ENCODE results near the gene LAIR1.
"Not testable (repeated sequence)": the region's sequence is repeated elsewhere in the genome, so short reads cannot be mapped to it uniquely, and the experiment has no call there.

Gene LAIR1

DNA sequence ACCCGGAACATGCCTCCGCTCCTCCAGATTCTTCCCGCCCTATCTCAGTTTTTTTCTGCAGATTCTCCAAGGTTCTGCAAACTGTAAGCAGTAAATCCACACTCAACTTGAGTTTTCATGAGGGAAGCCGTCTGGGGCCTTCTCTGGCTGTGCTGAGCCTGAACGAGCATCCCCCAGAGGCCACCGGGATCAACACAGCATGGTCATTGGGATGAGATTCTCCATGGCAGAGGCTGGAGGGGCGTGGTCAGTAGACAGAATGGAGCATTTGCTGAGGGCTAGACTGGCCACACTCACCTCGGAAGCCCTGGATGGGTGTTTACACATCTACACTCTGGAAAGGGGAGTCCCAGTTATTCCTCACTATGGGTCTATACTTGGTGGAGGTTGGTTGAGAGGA lies 23.4 kb downstream of the LAIR1 start:
- no peak for DNase-seq (ENCODE audit: low read depth)

DNA sequence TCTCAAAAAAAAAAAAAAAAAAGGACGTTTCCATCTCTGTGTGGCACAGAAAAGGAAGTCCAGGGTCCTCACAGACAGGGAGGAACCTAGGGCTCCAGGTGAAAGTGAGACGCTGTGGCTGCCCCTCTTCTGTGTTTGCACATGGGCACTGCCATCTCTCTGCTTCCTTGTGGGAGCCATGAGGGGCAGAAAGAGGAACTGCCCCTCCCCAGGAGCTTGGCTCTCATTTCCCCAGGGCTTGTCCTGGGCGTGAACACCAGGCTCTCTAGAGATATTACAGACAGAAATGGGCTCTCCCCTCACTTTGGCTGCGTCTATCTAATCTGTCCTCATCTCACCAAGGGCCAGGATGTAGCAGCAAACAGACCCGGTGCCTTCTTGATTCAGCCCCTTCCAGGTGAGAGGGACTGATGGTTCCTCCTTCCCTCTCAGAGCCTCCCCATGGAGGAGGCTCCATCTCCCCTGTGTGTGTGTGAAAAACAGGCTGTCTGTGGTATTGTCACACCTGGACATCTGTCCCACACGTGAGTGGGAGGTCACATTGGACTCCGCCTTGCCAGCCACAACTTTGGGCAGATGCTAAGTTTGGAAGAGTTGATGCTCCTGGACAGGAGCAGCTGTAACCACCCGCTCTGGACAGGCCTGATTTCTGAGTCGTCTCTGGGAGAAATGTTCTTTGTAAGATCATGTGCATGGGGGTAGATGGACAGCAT lies 24.9 kb downstream of the LAIR1 start:
- DNase-seq (ENCODE audit: low read depth), result no peak

DNA sequence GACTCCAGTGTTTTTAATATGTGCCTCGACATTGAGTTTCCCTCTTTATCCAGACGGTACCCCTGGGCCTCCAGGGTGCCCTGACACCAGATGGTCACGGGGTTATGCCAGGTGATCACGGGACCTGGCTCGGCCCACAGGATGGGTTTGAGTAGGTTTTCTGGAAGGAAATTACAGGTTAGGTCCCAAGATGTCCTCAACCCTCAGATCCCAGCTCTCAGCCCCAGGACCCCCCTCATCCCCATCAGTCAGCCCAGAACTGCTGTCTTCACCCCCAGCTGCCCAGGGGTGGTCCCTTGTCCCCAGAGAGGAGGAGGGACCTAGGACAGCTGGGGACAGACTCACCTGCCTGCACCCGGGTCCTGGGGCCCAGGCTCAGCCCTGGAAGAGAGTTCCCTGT lies 26.2 kb downstream of the LAIR1 start:
- DNase-seq (ENCODE audit: low read depth), result no peak

DNA sequence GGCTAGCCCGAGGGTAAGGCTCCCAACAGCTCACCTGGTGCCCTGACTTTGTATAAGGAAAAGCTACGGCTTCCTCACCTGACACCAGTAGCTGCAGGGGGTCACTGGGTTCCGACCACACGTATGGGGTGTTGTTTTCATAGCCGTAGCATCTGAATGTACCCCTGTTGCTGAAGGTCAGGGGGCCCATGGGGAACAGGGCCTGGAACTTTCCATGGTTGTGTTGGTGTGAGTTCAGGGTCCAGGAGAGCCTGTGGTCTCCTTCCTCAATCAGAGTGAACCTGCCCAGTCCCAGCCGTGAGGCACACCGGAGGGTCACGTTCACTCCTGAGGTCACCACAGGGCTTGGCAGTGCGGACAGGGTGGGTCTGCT lies 26.9 kb downstream of the LAIR1 start:
- no peak for DNase-seq (ENCODE audit: low read depth)

- no peak for DNase-seq (ENCODE audit: low read depth)
Measured at GRCh38 chr19:54336893-54337857, 27.6 kb downstream of the LAIR1 start.

DNA sequence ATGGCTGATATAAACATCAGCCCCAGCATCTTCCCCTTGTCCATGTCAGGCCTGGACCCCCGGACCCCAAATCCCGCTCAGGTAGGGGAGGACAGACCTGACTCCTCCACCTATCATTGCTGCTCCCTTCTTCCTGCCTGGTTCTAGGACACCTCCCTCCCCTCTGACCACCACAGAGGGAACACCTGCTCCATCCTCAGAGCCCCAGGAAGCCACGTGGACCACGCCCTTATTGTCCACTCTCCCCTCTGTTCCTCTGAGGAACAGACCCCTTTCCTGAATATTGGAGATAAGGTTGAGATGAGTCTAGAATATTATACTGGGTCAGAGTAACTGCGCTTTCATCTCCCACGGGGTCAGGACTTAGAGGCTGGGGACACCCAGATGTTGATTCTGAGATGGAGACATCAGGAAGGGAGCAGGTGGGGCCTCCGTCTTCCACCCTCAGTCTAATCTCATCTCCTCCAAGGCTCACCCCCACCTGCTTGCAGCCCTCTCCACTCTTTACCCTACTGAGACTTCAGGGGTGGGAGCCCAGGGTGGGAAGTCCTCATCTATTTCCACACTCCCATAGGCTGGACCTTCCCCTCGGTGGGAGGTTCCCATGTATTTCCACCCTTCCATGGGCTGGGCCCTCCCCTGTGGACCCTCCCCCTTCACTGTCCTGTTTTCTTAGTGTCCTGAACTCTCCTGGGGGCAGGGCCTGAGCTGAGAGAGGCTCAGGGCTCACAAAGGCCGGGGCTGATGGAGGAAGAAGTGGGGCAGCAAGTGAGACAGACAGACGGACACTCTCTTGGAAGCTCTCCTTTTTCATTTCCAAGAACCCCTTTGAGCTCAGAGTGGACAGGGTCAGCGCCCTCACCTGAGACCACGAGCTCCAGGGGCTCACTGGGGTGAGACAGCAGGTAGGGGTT lies 28.5 kb downstream of the LAIR1 start:
- no peak for DNase-seq (ENCODE audit: low read depth)

GRCh38 chr19:54335164-54335563 lies 29.6 kb downstream of the LAIR1 start:
- no peak for DNase-seq (ENCODE audit: low read depth)

GRCh38 chr19:54333586-54334298 lies 31.0 kb downstream of the LAIR1 start:
- DNase-seq (ENCODE audit: low read depth), result no peak

GRCh38 chr19:54332149-54332548 lies 32.6 kb downstream of the LAIR1 start:
- DNase-seq (ENCODE audit: low read depth), result no peak

- DNase-seq (ENCODE audit: low read depth), result no peak
Measured at GRCh38 chr19:54331626-54332025, 33.1 kb downstream of the LAIR1 start.

DNA sequence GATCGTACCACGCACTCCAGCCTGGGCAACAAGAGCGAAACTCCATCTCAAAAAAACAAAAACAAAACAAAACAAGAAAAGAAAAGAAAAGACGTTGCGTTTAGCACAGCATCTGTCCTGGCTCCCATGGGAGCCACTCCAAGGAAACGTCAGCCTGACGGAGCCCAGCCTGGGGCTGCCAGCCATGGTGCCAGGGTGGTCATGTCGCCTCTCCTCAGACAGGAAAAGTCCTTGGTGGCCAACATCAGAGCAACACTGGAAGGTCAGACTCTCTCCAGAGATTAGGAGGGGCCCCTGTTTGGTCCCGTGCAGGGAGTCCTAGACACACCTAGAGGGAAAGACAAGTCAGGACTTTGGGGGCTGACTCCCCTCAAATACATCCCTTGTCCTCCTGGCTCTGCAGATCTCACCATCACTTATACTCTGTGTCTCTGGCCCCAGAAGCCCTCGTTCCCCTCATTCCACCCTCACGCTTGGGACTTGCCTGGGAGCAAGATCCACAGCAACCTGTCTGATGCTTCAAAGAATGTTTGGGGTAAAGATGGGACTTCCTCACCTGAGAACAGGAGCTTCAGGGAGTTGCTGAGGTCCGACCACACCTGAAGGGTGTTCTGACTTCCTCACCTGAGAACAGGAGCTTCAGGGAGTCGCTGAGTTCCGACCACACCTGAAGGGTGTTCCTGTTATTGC lies 35.1 kb downstream of the LAIR1 start:
- DNase-seq (ENCODE audit: low read depth), result no peak

DNA sequence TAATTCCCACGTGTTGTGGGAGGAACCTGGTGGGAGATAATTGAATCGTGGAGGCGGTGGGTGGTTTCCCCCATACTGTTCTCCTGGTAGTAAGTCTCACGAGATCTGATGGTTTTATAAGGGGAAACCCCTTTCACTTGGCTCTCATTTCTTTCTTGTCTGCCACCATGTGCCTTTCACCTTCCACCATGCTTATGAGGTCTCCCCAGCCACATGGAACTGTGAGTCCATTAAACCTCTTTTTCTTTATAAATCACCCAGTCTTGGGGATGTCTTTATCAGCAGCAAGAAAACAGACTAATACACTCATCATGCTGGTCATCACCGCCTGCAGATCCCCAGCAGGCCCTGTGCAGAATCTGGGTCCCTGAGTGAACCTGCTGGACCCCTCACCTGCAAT lies 36.0 kb downstream of the LAIR1 start:
- DNase-seq (ENCODE audit: low read depth), result not testable (repeated sequence)

GRCh38 chr19:54325631-54326030 lies 39.1 kb downstream of the LAIR1 start:
- DNase-seq (ENCODE audit: low read depth), result no peak

DNA sequence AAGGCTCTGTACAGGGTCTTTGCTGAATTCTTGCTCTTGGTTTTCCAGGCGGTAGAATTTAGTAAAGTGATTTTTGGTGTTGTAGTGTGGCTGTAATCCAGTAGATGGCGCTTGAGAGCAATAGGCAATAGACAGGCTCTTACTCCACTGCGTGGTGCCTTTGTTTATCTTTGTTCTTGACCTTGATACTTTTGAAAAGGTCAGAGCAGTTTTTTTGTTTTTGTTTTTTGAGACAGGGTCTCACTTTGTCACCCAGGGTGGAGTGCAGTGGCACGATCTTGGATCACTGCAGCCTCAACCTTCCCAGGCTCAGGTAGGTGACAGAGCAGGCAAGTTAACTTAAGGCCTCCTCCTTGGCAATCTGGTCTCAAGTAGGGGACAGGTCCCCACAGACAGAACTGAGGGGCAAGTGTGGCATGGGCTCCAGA lies 39.5 kb downstream of the LAIR1 start:
- DNase-seq (ENCODE audit: low read depth), result peak; percentile 9

- no peak for DNase-seq (ENCODE audit: low read depth)
Measured at GRCh38 chr19:54324071-54324470, 40.7 kb downstream of the LAIR1 start.

GRCh38 chr19:54322934-54323333 lies 41.8 kb downstream of the LAIR1 start:
- not testable (repeated sequence) for DNase-seq (ENCODE audit: low read depth)

DNA sequence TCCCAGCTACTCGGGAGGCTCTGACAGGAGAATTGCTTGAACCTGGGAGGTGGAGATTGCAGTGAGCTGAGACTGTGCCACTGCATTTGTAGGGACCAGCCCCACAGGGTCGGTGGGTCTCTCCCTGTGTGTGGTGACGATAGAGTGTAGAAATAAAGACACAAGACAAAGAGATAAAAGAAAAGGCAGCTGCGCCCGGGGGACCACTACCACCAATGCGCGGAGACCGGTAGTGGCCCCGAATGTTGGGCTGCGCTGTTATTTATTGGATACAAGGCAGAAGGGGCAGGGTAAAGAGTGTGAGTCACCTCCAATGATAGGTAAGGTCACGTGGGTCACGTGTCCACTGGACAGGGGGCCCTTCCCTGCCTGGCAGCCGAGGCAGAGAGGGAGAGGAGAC lies 42.4 kb downstream of the LAIR1 start:
- DNase-seq (ENCODE audit: low read depth), result not testable (repeated sequence)

DNA sequence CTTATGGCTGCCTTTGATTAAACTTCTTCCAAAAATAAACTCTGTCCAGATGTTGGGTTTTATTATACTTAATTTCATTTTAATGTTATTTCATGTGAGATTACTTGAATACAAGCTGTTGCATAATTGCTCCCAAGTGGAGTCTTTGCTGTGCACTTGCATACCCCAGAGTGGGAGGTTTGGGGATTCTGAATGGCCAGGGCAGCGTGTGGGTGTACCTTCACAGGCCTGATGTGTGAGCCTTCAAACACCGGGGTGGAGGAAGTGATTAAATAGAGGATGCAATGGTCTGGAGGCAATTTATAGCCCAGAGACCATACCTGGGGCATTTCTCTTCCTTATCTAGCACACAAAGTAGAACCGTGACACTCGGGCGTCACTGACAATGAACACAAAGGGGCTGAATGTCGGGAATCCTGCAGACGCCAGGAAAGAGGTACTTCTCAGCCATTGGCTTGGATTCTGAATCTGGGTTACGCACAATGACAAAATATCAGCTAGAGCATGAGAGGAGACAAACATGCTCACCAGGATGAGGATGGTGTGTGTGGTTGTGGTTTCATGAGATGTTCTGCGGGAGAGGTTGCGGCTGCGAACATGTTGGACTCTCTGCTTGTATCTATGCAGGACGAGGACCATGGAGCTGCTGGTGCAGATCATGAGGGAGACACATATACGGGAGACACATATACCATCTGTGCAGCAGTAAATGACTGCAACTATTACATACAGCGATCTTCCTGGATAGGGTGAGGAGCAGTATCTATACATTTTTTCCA lies 44.6 kb downstream of the LAIR1 start:
- no peak for DNase-seq (ENCODE audit: low read depth)

DNA sequence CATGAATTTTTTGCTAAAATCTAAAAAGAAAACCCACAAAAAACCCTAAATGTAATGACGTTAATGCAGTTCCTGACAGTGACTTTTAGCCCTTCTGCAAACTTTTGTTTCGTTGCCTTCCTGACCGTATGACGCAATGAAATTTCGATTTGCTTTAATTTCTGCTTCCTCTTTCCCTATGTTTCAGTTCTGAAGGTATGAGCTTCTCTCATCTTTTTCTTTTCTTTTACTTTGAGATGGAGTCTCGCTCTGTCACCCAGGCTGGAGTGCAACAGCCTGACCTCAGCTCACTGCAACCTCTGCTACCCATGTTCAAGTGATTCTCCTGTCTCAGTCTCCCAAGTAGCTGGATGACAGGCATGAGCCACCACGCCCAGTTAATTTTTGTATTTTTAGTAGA lies 45.7 kb downstream of the LAIR1 start:
- no peak for DNase-seq (ENCODE audit: low read depth)

GRCh38 chr19:54317965-54318240 lies 46.8 kb downstream of the LAIR1 start:
- no peak for DNase-seq (ENCODE audit: low read depth)
